Activated T-cell treated with anti-CD3 and anti-CD28 coated beads, Interleukin-2, amount 50 U/mL, for 72 hours (primary cell): Measurements from ENCODE around the gene SLC25A48. TPM values are rescaled to one million over a fixed set of nuclear protein-coding genes. Genes with fewer than 3 reads are reported as not detected.

Source experiments
- ATAC-seq, 2 donors: fragments of 150-1000 bp; cut with Tn5 transposase; replicated peaks in 1 of 2; 2 replicates each; pipeline ENCODE4 v1.10.0; 2021; ENCODE audit warnings: moderate library complexity in 2 of 2, mild to moderate bottlenecking in 1 of 2
- DNase-seq, 2 donors: peaks; one replicate each; pipeline ENCODE4 v3.0.0; 2021 to 2022; ENCODE audit warnings: mixed read lengths in 1 of 2
- H3K27ac Mint-ChIP-seq: one replicate; pipeline ENCODE4 v1.8.0; 2022; ENCODE audit warnings: mild to moderate bottlenecking, moderate library complexity, mixed read lengths
- H3K27me3 Mint-ChIP-seq: one replicate; pipeline ENCODE4 v1.8.0; 2022; ENCODE audit warnings: low read depth, mixed read lengths
- H3K36me3 Mint-ChIP-seq, 2 donors: one replicate each; pipeline ENCODE4 v1.8.0; 2022; ENCODE audit warnings: mixed read lengths in 2 of 2, mild to moderate bottlenecking in 1 of 2; ENCODE audit not compliant: insufficient read depth in 2 of 2
- H3K4me1 Mint-ChIP-seq: one replicate; pipeline ENCODE4 v1.8.0; 2022; ENCODE audit warnings: low read depth, mixed read lengths
- H3K4me3 Mint-ChIP-seq, 2 donors: one replicate each; pipeline ENCODE4 v1.8.0; 2022; ENCODE audit warnings: mild to moderate bottlenecking in 2 of 2, mixed read lengths in 2 of 2, moderate library complexity in 2 of 2
- H3K9me3 Mint-ChIP-seq, 2 donors: one replicate each; pipeline ENCODE4 v1.8.0; 2022; ENCODE audit warnings: mixed read lengths in 2 of 2
- total RNA-seq, 2 donors: library from RNA; stranded (reverse); gene quantifications; one replicate each; pipeline ENCODE4 v1.2.3, GENCODE V29; 2022

The SLC25A48 gene
- total RNA-seq, 2 donors from 2014 or later = not detected

DNA sequence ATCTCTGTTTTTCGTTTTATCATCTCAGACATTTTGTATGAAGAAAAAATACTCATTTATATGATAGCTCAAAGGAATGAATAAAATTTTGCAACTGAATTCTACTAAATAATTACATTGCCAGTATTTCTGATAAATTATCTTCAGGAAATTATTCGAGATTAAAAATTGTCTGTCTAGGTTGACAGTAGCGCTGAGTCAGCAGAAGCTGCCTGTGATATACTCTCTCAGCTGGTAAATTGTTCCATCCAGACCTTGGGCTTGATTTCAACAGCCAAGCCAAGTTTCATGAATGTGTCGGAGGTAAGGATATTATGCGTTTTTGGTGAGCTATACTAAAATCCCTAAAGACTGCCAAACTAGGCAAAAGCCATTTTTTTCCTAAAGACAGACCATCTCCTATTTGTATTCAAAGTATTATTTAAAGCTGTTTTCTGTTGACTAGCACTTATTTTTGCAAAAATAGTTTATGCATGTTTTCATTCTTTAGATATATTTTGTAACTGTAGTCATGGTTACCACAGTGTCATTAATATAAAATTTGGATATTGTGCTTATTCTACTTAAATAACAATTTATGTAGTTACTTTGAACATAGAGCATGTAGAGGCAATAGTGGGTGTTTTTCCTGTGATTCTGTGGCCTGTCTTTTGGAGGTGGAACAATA is 102.9 kb downstream of the SLC25A48 start:
- no peak for DNase-seq
- Mint-ChIP-seq H3K27me3 (peaks cover 26% of the 10 kb centered on the region), H3K4me3 (no peak overlapping the region), H3K36me3 (no peaks in the 10 kb centered on the region), H3K9me3 (no peaks in the 10 kb centered on the region), H3K27ac (no peak overlapping the region), H3K4me1 (no peaks in the 10 kb centered on the region)
- ATAC-seq = no peak

Other genes starting within 250 kb of the SLC25A48 start
- 10 to 100 TPM in 1 of 2 donors, 1 to 10 TPM in 1; 2.6 to 22.7 TPM for gene IL9, start 61.2 kb downstream of the SLC25A48 start, total RNA-seq
- gene LECT2, start 120.3 kb downstream of the SLC25A48 start, total RNA-seq = not detected
- not detected for gene TGFBI, start 194.3 kb downstream of the SLC25A48 start, total RNA-seq